Posterior cingulate gyrus (tissue), 11 donors: ENCODE results near the gene ZNF718.
"Not testable (repeated sequence)": the region's sequence is repeated elsewhere in the genome, so short reads cannot be mapped to it uniquely, and the experiment has no call there.

Experiments
- DNase-seq, 10 donors: peaks; one replicate each; pipeline versions ENCODE4 v3.0.0 to v3.0.0-alpha.2; 2020 to 2021; ENCODE audit warnings: mixed read lengths in 3 of 10
- intact Hi-C: fragments of 100-400 bp; cut with DNase I; formaldehyde crosslinking; loops from one replicate; pipeline ENCODE4 v1.15.1; 2023

The ZNF718 gene

DNA sequence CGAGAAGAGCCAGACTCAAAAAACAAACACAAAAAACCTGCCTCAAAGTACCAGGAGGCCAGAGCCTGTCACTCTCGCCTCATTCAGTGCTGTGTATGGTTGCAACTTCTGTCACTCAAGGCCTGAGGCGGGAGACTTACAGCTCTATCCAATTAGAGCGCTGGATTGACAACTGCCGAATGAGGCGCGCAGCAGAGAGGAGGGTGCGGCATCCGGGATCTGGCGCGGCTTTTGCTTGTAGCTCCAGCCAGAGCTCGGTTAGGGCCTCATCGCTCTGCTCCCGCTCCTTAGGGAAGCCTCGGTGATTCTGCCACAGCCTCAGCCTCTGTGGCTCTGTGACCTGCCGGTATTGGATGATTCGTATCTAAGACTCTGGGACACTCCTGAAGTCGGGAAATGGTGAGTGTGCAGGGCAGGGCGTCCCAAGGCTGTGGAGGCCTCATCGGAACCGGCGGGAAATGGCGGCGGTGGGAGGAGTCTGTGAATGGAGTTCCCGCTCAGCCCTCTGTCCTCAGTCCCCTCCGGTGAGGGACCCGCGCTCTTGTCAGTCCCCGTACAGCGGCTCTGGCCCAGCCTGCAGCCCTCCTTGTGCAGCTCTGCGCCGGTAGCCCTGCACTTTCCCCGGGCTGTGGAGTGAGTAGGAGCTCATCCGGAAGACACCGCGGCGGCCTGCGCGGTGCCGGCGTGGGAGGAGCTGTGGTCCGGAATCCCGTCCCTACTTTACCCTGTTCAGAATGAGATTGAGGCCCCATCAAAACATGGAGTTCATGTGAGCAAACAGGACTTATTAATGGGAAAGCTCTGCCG, at the start of gene ZNF718:
ZNF718 (plus strand) TSS at position 227 of the 807 bp plus-strand sequence; CDS start at position 397, 170 bp downstream.
- DNase-seq = peak; percentile 91 to 99 (median 94)
- intact Hi-C loops = no loop called here

DNA sequence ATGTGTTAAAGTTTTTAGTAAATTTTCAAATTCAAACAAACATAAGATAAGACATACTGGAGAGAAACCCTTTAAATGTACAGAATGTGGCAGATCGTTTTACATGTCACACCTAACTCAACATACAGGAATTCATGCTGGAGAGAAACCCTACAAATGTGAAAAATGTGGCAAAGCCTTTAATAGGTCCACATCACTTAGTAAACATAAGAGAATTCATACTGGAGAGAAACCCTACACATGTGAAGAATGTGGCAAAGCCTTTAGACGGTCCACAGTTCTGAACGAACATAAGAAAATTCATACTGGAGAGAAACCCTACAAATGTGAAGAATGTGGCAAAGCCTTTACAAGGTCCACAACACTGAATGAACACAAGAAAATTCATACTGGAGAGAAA, 38.4 kb upstream of the ZNF718 start:
- intact Hi-C loops = no loop called here
- DNase-seq = no peak

DNA sequence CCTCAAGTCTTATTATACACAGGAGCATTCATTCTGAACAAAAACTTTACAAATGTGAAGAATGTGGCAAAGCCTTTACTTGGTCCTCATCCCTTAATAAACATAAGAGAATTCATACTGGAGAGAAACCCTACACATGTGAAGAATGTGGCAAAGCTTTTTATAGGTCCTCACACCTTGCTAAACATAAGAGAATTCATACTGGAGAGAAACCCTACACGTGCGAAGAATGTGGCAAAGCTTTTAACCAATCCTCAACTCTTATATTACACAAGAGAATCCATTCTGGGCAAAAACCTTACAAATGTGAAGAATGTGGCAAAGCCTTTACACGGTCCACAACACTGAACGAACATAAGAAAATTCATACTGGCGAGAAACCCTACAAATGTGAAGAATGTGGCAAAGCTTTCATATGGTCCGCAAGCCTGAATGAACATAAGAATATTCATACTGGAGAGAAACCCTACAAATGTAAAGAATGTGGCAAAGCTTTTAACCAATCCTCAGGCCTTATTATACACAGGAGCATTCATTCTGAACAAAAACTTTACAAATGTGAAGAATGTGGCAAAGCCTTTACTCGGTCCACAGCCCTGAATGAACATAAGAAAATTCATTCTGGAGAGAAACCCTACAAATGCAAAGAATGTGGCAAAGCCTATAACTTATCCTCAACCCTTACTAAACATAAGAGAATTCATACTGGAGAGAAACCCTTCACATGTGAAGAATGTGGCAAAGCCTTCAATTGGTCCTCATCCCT, 37.6 kb upstream of the ZNF718 start:
- DNase-seq, intact Hi-C loops: not testable (repeated sequence)

DNA sequence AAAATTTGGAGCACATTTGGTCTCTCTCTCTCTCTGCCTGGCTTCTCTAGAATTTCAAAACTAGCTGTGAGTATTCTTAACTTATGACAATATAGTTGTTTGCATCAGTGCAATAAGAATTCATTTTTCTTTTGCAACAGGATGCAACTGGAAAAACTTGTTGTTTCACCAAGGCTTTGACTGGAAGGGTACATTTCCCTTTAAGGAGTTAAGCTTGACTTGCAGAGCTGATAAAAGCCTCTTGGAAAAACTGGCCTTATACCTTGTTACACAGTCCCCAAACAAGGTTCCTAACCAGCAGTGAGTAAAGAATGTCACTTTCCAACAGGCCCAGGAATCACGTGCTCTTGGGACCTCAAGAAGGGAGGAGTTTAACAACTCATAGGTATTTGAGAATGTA, 25.9 kb upstream of the ZNF718 start:
- no peak for DNase-seq
- intact Hi-C loops = no loop called here

DNA sequence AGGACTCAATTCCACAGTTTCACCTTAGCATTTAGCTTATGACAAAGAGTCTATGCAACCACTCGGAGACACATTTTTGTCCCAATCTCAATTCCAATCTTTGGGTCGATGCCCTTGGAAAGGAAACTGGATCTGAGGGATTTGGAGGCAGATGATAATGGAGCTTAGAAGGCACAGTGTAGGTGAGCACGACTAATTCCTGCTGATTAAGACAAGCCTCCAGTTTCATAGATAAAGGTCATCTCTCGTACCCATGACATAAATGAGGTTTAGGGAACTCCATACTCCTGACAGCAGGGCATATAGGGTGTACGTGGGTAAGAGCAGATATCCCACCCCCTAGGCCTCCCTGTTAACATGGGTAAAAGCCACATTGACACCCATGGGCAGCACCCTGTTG, 24.4 kb upstream of the ZNF718 start:
- intact Hi-C loops = no loop called here
- no peak for DNase-seq

DNA sequence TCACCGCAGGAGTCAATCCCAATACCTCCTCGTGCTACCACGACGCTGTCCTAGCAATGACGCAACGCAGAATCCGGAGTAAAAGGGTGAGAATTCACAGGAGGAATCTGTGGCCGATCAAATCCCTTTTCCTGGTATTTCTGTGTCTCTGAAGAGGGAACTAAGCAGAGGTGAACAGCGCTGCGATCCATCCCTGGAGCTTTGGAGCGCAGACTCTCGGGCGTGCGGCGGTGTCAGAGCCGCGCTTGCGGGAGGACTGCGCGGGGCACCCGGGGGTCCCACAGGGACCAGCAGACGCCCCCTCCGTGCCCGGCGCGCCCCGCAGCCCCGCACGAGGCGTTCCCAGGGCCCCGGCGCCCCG, 17.2 kb upstream of the ZNF718 start:
- DNase-seq = no peak
- intact Hi-C loops = no loop called here

DNA sequence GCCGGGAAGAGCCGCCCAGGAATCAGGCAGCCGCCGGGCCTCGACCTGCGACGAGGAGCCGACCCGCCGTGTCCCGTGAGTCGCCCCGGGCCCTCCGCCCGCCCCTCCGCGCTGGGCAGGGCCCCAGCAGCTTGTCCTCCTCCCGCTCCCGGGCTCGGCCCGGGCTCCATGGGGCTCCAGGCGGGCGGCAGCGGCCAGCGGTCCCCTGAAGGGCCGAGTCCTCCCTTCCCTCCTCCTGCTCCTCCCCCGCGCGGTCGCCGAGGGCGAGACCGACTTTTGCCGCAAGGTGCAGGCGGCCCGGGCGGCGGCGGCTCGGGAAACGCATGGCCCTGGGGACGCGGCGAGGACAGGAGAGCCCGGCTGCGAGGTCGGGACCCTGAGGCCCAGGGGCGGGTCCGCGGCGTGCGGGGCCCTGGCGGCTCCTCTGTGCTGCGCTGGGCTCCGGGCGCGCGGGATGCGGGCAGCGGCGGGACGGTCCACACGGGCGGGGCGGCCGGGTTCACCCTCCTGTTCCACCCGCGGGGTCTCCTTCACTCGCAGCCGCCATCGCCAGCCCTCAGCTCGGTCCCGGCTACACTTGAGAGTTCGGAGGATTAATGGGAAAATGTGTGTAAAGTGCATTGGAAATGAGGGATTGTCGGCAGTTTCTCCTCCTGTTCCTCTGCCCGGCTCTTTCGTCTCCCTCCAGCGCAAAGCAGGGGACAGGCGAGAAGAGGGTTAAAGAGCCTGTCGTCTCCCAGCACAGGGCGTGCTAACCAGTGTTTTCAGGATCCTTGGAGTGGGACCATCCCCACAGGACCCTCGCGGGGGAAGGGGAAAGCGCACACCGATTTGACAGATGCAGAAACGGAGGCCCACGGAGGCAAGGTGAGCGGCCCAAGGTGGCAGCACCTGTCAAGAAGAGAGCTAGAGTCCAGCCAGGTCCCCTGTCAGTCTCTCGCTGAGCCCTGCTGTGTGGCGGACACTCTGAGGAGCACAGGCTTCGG, 16.6 kb upstream of the ZNF718 start:
- DNase-seq = peak in 2 of 10 donors; percentile 71 to 72
- intact Hi-C loops = no loop called here

DNA sequence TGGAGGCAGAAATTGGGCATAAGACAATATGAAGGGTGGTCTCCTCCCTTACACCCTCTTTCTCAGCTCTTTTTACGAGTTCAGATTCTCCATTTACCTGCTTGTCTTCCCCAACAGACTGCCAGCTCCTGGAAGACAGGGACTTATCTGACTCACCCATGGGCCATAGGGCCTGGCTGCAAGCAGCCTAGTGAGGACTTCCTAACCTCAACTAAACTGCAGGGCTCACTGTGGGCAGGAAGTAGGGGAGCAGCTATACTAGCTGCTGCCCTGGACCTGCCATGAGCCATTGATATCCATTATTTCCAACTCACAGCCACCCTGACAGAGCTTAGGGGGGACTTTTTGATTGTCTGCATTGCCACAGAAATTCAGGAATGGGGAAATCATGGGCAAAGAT, 11.5 kb upstream of the ZNF718 start:
- DNase-seq = no peak
- intact Hi-C loops = no loop called here

DNA sequence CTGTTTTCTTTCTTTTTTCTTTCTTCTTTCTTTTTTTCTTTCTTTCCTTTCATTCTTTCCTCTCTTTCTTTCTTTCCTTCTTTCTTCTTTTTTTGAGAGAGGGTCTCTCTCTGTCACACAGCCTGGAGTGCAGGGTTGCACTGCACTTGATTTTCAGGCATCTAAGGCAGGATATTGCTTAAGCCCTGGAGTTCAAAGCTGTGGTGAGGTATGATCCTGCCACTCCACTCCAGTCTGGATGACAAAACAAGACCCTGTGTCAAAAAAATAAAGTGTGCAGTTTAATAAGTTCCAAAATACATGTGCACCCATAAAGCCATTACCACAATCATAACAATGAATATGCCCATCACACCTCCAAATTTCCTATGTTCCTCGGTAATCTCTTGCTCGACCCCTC, 10.6 kb upstream of the ZNF718 start:
- no peak for DNase-seq
- intact Hi-C loops = no loop called here

DNA sequence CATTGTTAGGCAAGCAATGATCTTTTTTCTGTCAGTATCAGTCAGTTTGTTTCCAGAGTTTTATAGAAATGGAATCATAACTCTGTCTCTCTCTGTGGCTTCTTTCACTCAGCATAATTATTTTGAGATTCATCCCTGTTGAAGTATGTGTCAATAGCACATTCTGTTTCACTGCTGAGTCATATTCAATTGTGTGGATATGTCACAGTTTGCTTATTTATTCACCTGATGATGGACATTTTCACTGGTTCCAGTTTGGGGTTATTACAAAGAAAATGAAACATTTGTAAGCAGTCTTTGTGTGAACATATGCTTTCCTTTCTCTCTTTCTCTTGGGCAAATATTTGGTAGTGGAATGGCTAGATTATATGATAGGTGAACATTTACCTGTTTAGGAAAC, 10.2 kb upstream of the ZNF718 start:
- intact Hi-C loops = no loop called here
- DNase-seq = no peak

DNA sequence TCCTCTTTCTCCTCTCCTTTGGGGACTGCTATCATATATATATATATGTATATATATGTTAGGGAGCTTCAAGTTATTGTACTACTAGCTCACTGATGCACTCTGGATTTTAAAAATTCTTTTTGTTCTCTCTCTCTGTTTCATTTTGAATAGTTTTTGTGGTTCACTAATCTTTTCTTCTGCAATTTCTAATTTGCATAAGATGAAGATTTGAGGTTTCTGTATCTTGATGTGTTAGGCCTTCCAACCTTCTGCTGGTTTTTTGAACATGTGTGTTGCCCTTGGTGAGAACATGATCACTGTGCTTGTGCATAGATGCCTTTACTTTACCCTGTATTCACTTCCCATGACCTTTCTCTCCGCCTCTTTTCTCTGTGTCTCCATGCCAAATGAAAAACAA, 7.8 kb upstream of the ZNF718 start:
- intact Hi-C loops = no loop called here

DNA sequence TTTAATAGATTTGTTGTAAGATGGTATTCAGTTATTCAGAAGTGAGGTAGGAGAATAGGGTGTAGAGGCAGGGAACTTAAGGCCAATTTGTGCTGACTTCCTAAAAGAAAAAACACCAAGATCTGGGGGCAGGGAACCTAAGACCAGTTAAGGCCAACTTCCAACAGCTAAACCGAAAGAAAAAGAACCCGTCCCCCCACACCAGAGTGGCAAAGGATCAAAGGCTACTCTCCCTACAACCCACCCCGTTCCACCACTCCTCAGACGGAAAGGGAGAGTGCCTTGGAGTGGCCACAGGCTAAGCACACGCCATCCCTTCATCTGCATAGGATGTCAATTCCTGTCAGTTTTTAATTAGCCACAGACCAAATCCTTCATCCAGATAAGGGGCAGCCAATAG, 3.7 kb upstream of the ZNF718 start:
- intact Hi-C loops = no loop called here

More for the DNA sequence above, 7.8 kb upstream of the ZNF718 start:
- no peak for DNase-seq

DNA sequence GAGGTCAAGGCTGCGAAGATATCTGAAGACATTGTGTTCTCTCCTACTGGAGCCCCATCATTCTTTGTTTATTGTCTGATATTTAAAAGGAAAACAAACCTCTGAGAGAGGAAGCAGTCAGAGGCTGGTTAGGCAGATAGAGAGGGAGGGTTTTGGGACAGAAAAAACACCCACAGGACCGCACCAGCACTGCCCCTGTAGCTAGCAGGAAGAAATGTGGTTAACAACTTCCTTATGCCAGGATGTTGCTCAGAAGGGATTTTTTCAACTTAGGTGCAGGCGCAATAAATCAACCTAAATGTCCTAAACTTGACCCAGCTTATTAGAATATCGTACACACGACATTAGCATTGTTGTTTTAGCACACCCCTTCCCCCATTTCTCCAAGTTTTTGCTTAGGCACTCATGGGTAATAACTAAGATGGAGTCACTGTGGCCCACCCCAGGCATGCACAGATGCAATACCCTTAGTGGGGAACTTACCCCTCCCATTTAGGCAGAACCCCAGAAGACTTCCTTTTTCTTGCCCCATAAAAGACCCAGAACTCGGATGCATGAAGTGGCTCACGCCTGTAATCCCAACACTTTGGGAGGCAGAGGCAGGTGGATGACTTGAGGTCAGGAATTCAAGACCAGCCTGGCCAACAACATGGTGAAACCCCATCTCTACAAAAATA, 2.8 kb upstream of the ZNF718 start:
- intact Hi-C loops = no loop called here
- DNase-seq = no peak

More for the DNA sequence above, 3.7 kb upstream of the ZNF718 start:
- DNase-seq = no peak

DNA sequence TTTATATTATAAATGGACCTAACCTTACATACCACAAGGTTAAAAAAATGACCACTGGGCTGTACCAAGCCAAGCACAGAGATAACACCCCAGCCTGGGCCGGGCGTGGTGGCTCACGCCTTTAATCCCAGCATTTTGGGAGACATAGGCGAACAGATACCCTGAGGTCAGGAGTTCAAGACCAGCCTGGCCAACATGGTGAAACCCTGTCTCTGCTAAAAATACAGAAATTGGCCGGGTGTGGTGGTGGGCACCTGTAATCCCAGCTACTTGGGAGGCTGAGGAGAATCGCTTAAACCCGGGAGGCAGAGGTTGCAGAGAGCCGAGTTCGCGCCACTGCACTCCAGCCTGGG, 403 bp upstream of the ZNF718 start:
- peak in 1 of 10 donors; percentile 55 for DNase-seq
- intact Hi-C loops = not testable (repeated sequence)

DNA sequence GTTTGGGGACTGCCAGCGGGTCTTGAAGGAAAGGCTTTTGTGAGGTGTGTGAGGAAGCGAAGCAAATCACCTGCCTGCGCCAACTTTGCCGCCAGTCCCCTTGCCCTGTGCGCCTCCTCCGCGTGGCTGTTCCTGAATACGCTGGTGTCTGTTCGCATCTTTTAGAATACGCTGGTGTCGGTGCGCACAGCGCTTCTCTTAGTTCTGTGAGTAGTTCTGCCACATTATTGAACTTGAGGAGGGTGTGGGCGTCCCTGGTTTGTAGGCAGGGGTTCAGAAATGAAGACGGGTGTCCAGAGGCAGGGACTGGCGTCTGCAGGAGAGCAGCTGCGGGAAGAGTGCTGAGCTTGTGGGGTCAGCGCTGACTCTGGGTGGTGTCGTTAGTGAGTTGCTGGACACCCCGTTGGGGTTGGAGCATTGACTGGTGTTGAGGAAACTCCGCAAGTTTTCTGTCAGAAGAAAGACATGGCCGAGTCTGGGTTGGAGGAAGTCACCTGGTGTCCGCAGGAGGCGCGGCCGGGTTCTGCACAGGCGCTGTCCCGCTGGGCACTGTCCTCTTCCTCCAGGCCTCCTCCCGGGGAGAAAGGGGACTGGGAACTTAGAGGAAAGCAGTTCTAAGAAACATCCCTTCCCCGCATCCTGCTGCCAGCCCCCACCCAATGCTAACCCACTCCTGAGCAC, 930 bp downstream of the ZNF718 start:
- intact Hi-C loops = no loop called here
- DNase-seq = peak in 8 of 10 donors; percentile 14 to 87 (median 44)

DNA sequence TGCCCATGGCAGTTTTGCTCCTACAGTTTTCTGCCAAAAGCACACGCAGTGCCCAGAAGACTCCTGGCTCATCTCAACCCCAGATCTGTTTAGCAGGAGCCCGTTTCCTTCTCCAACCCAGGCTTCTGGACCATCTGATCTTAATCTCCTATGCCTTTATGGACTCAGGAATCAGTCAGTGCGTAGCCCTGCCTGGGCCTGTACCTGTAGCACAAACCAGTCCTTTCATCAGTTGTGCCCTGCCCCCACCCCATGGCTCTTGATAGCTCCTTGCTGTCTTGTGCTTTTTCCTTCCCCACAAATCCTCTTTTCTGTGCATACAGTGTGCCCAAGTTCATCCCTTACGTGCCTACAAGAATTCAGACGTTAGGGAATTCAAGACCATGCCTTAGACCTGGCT, 1.5 kb downstream of the ZNF718 start:
- intact Hi-C loops = no loop called here
- DNase-seq = peak in 1 of 10 donors; percentile 56

DNA sequence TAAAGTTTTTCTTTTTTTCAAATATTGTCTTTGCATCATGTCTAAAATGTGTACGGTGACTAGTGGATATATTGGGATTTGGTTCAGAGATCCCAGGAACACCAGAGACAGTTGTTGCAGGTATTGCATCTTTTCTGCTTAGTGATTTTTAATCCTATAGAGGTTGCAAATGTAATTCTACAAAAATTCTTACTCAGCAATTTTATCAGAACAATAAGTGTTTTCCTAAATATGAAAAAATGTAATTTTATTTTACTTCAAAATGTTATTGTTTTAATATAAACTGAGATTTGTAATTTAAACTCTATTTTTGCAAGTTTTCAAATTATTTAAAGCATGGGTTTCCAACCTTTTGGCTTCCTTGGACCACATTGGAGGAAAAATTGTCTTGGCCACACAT, 8.2 kb downstream of the ZNF718 start:
- intact Hi-C loops = no loop called here
- DNase-seq = no peak

DNA sequence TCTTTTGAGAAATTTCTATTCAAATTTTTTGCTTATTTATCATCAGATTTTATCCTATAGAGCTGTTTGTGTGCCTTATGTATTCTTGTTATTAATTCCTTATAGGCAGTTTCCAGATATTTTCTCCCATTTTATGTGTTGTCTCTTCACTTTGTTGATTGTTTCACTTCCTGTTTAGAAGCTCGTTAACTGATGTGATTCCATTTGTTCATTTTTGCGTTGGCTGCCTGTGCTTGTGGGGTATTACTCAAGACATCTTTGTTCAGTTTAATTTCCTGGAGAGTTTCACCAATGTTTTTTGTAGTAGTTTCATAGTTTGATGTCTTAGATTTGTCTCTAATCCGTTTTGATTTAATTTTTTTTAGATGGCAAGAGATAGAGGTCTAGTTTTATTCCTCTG, 14.6 kb downstream of the ZNF718 start:
- DNase-seq = no peak
- intact Hi-C loops = no loop called here

DNA sequence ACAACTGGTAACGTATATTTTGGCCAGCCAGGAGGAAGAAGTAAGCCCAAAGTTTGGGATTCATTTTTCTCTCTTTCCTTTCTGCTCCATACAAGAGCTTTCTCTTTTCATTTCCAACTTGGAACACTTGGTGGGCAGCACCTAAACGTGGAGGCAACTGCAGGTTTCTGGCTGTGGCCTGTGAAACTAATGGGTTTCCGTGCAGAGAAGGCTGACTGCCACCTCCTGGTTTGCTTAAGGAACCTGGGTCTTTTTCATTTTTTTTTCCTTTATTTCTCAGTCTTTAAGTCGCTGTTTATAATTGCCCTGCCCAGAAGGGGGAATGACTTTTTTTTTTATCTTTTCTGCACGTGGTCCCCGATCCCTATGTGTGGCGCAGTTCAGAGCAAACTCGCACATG, 15.4 kb downstream of the ZNF718 start:
- intact Hi-C loops = no loop called here

DNA sequence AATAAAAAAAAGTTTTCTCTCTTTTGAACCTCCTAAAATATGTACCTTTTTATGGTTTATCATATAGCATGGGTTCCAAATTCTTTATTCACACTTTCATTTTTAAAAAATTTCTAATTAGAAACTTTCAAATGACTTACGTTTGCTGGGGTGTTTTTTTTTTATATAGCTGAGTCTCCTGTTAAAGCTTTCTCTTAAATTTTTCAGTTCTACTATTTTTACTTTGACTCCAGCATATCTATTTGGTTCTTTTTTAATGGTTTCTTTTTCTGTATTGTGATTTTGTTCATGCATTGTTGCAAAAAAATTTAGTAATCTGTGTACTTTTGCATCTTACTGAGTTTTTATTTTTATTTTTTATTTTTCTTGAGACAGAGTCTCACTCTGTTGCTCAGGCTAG, 22.3 kb downstream of the ZNF718 start:
- DNase-seq = no peak
- intact Hi-C loops = no loop called here

More for the DNA sequence above, 15.4 kb downstream of the ZNF718 start:
- peak in 1 of 10 donors; percentile 53 for DNase-seq
